Measurements from ENCODE around the gene SOX1. TPM values are rescaled to one million over a fixed set of nuclear protein-coding genes. Genes with fewer than 3 reads are reported as not detected.

The SOX1 gene
- total and polyA plus RNA-seq, 10 of the 15 experiments (the other 5 are each of a cell fraction or from before 2014, with no cell fraction given), result not detected

- TF ChIP-seq PKNOX1 (IDR thresholded peaks at IDR 0.05) (no peak), ATF7 (IDR thresholded peaks at IDR 0.05; ENCODE audit: low read depth) (no peak), EP300 (IDR thresholded peaks at IDR 0.05; ENCODE audit: borderline replicate concordance in 1 of 2, control insufficient read depth in 1 of 2, low read depth in 2 of 2, low read length in 2 of 2) (no peak), HSF1 (IDR thresholded peaks at IDR 0.05; ENCODE audit: low read depth, low read length) (no peak), JUNB (IDR thresholded peaks at IDR 0.05) (no peak), SUZ12 (IDR thresholded peaks at IDR 0.05; ENCODE audit: unreplicated experiment) (no peak), USF2 (IDR thresholded peaks at IDR 0.05; ENCODE audit: borderline replicate concordance, low read depth, low read length) (no peak), ZNF217 (IDR thresholded peaks at IDR 0.05) (no peak), EZH2 (IDR thresholded peaks at IDR 0.05; ENCODE audit: borderline replicate concordance, control insufficient read depth, low read depth, low read length) (no peak), POLR2AphosphoS5 (IDR thresholded peaks at IDR 0.05; ENCODE audit: low read length) (no peak), BCLAF1 (IDR thresholded peaks at IDR 0.05) (no peak), SIN3A (IDR thresholded peaks at IDR 0.05; ENCODE audit: low read depth, low read length) (no peak), ESRRA (IDR thresholded peaks at IDR 0.05; ENCODE audit: low read length) (no peak)
Measured at GRCh38 chr13:112065521-112065866, 1.5 kb upstream of the SOX1 start (continued).
